Measurements from ENCODE around the gene SNX19. TPM values are rescaled to one million over a fixed set of nuclear protein-coding genes. Genes with fewer than 3 reads are reported as not detected.

The SNX19 gene
- total RNA-seq, 1 experiment from 2014 or later: 34.4 TPM

DNA sequence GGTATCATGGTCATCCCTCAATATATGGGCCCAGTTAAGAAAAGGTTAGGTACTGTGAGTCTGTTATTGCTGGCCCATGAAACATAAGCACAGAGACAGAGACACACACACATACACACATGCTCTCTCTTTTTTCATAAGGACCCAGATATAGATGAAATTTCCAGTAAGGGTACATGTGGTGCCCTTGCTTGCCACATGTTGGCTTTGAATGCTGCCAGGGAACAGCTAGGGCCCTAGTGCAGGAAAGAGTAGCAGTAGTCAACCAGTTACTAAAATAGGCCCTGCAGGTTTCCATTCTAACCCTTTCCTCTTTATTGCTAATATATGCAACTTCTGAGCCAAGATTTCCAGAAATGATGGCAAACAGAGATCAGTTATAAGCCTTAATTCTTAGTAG is 9.1 kb downstream of the SNX19 start:
- Mint-ChIP-seq H3K36me3 (ENCODE audit: insufficient read depth in 1 of 3, low read depth in 3 of 3) (peaks cover 8 to 80% (median 79%) of the 10 kb centered on the region in 3 experiments; a peak in 6 of 7 replicates), H3K9me3 (no peaks in the 10 kb centered on the region), H3K27me3 (ENCODE audit: low read depth) (no peaks in the 10 kb centered on the region), H3K27ac (peak overlapping the region in 1 of 3 experiments; percentile 29; a peak in 1 of 7 replicates), H3K4me3 (no peak overlapping the region), H3K4me1 (peaks cover 0 to under 1% of the 10 kb centered on the region in 2 experiments; a peak in 1 of 4 replicates)
- Histone ChIP-seq H3T11ph (ENCODE audit: low read length) (no peak overlapping the region), H3K9me3 (ENCODE audit: control insufficient read depth, low read depth, low read length) (no peaks in the 10 kb centered on the region), H3K4me2 (ENCODE audit: insufficient read depth, insufficient read length, low read length) (no peak overlapping the region), H4K5ac (ENCODE audit: insufficient read length, low read depth, low read length) (no peak overlapping the region), H2BK20ac (ENCODE audit: low read depth, low read length, poor library complexity, severe bottlenecking) (no peak overlapping the region), H4K91ac (ENCODE audit: insufficient read length, low read depth, low read length) (no peak overlapping the region), H3K9ac (ENCODE audit: extremely low read depth, insufficient read length, low read length) (no peak overlapping the region), H4K8ac (replicated peaks; ENCODE audit: insufficient read length, low read depth, low read length) (no peak overlapping the region), H2BK12ac (ENCODE audit: insufficient read length, low read depth, low read length) (no peak overlapping the region), H3K18ac (ENCODE audit: insufficient read length, low read depth, low read length) (no peak overlapping the region), H3K4me1 (ENCODE audit: insufficient read depth, low read length) (no peaks in the 10 kb centered on the region), H3K23me2 (ENCODE audit: insufficient read length, low read depth, low read length, poor library complexity, severe bottlenecking) (no peaks in the 10 kb centered on the region), H3K56ac (ENCODE audit: insufficient read length, low read depth, low read length) (no peak overlapping the region), H2BK15ac (ENCODE audit: low read depth, low read length) (no peak overlapping the region), H3K4ac (ENCODE audit: low read depth, low read length) (no peak overlapping the region), H3K23ac (ENCODE audit: insufficient read length, low read depth, low read length) (no peak overlapping the region), H2AFZ (ENCODE audit: low read length) (no peak overlapping the region), H3K79me2 (ENCODE audit: insufficient read depth, low read length) (no peaks in the 10 kb centered on the region), H2AK5ac (ENCODE audit: insufficient read length, low read length) (no peak overlapping the region), H2BK120ac (ENCODE audit: low read depth, low read length, poor library complexity, severe bottlenecking) (no peak overlapping the region), H3K27ac (ENCODE audit: insufficient read length, low read depth, low read length) (no peak overlapping the region), H3K14ac (ENCODE audit: insufficient read depth, low read length) (no peak overlapping the region), H4K20me1 (ENCODE audit: control insufficient read depth, insufficient read depth, insufficient read length) (no peaks in the 10 kb centered on the region), H2BK5ac (ENCODE audit: insufficient read length, low read length) (no peak overlapping the region), H3K27me3 (ENCODE audit: insufficient read depth, low read length) (no peaks in the 10 kb centered on the region; the same call in 1 of the 2 replicates), H3K79me1 (ENCODE audit: insufficient read depth, low read depth, low read length, poor library complexity, severe bottlenecking) (no peaks in the 10 kb centered on the region)
- no peak for DNase-seq
- TF ChIP-seq, protein P1, sequence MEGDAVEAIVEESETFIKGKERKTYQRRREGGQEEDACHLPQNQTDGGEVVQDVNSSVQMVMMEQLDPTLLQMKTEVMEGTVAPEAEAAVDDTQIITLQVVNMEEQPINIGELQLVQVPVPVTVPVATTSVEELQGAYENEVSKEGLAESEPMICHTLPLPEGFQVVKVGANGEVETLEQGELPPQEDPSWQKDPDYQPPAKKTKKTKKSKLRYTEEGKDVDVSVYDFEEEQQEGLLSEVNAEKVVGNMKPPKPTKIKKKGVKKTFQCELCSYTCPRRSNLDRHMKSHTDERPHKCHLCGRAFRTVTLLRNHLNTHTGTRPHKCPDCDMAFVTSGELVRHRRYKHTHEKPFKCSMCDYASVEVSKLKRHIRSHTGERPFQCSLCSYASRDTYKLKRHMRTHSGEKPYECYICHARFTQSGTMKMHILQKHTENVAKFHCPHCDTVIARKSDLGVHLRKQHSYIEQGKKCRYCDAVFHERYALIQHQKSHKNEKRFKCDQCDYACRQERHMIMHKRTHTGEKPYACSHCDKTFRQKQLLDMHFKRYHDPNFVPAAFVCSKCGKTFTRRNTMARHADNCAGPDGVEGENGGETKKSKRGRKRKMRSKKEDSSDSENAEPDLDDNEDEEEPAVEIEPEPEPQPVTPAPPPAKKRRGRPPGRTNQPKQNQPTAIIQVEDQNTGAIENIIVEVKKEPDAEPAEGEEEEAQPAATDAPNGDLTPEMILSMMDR (conservative IDR thresholded peaks at IDR 0.05): no peak

All from H9 (cell line).